Measurements from ENCODE around the gene CT45A10. TPM values are rescaled to one million over a fixed set of nuclear protein-coding genes. Genes with fewer than 3 reads are reported as not detected.
A peak's percentile ranks its signal among the peaks of the same experiment; 100 is the strongest.
"Not testable (repeated sequence)": the region's sequence is repeated elsewhere in the genome, so short reads cannot be mapped to it uniquely, and the experiment has no call there.

The CT45A10 gene
- total and polyA plus RNA-seq, 11 donors, result not detected

DNA sequence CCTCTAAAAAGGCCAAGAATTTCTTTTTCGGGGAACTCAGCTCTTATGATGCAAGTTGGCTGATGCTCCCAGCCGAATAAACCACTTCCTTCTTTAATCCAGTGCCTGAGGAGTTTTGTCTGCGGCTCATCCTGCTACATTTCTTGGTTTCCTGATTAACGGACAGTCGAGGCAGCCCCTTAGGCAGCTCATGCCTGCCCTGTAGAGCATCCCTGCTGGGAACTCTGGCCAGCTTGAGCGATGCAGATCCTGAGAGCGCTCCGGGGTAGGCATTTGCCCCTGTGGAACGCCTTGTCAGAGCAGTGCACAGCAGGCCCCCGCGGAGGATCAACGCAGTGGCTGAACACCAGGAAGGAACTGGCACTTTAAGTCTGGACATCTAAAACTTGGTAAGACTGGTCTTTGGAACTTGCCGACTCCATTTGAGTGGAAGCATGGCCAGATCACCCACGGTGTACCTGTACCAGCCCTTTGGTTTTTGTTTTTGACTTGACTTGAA lies 3.1 kb downstream of the CT45A10 start:
- no peak for TF ChIP-seq POLR2A (IDR thresholded peaks at IDR 0.05)
- TF ChIP-seq, protein P1, sequence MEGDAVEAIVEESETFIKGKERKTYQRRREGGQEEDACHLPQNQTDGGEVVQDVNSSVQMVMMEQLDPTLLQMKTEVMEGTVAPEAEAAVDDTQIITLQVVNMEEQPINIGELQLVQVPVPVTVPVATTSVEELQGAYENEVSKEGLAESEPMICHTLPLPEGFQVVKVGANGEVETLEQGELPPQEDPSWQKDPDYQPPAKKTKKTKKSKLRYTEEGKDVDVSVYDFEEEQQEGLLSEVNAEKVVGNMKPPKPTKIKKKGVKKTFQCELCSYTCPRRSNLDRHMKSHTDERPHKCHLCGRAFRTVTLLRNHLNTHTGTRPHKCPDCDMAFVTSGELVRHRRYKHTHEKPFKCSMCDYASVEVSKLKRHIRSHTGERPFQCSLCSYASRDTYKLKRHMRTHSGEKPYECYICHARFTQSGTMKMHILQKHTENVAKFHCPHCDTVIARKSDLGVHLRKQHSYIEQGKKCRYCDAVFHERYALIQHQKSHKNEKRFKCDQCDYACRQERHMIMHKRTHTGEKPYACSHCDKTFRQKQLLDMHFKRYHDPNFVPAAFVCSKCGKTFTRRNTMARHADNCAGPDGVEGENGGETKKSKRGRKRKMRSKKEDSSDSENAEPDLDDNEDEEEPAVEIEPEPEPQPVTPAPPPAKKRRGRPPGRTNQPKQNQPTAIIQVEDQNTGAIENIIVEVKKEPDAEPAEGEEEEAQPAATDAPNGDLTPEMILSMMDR (IDR thresholded peaks at IDR 0.05), result no peak
- Histone ChIP-seq H3K27me3 (no peaks in the 10 kb centered on the region), H3K27ac (no peak overlapping the region), H3K4me1 (no peaks in the 10 kb centered on the region), H3K4me3 (no peak overlapping the region), H3K9me3 (peaks cover 0 to 4% (median 0%) of the 10 kb centered on the region in 12 donors), H3K36me3 (no peaks in the 10 kb centered on the region)
- DNase-seq (no peak), ATAC-seq (no peak)
- intact Hi-C loops (cut with DNase I), result no loop called here
- WGBS, 4 donors, result 85 to 90% (median 86%) methylated on average over 12 to 14 of the region's 14 CpGs

- TF ChIP-seq, protein P1 (IDR thresholded peaks at IDR 0.05), result peak in 1 of 12 donors; percentile 6
- H3K36me3 ChIP-seq; H3K27me3 ChIP-seq; DNase-seq; ATAC-seq; H3K9me3 ChIP-seq; H3K27ac ChIP-seq; H3K4me3 ChIP-seq; intact Hi-C loops (cut with DNase I); H3K4me1 ChIP-seq: not testable (repeated sequence)
- WGBS, 4 donors, result 63 to 79% (median 73%) methylated on average over 5 to 14 of the region's 15 CpGs
Observed at GRCh38 chrX:135888976-135889375, 4.3 kb downstream of the CT45A10 start.

GRCh38 chrX:135888230-135888629 lies 5.0 kb downstream of the CT45A10 start:
- DNase-seq, result peak in 1 of 5 donors; percentile 37
- H3K27ac ChIP-seq; H3K27me3 ChIP-seq; H3K9me3 ChIP-seq; intact Hi-C loops (cut with DNase I); H3K4me1 ChIP-seq; H3K4me3 ChIP-seq; ATAC-seq; H3K36me3 ChIP-seq: not testable (repeated sequence)
- 81 to 91% (median 90%) methylated on average over 9 to 12 of the region's 18 CpGs for WGBS, 4 donors

DNA sequence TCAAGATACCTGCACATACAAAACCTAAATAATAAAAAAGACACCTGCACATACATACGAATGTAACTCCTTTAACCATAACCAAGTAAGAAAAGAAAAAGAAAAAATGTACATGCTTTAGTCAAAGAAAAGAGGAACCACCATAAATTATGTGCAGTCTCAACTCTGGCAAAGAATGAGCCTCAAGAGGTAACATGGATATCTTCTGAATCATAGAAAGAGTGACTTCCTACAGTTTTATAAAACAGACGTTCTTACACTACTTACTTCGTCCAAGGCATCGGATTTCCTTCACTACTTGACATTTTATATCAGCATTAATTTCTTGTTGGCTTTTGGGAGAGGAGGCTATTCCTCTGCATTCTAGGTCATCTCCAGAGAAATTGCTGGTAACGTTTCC lies 10.5 kb downstream of the CT45A10 start:
- 54 to 70% (median 65%) methylated on average over 4 to 5 of the region's 5 CpGs for WGBS, 4 donors

DNA sequence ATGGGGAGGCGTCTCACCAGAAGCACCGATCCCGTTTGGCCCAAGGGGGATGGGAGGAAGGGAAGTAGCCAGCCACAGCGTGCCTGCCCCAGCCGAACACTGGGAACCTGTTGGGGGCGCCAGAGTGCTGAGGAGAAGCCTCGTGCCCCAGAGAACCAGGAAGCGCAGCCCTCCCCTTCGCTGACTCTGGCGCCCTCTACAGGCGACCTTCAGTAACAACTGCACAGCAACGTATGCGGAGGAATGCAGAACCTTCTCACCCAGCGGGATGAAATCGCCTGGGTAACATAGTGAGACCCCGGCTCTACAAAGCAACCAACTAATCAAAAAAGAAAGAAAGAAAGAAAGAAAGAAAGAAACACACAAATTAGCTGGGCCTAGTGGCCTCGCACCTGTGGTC lies 21.5 kb downstream of the CT45A10 start, which contains the start of gene CT45A9:
Gene CT45A9, minus strand, starts transcription at position 101 of the 400 bp plus-strand sequence. CDS start 3,751 bp downstream, outside the sequence.
- intact Hi-C loops (cut with DNase I); H3K27me3 ChIP-seq; ATAC-seq; H3K36me3 ChIP-seq; H3K4me3 ChIP-seq; H3K9me3 ChIP-seq; DNase-seq; H3K27ac ChIP-seq; H3K4me1 ChIP-seq: not testable (repeated sequence)
- WGBS, 4 donors, result no CpG with 5 or more reads among the region's 17 CpGs

More for the DNA sequence above, 10.5 kb downstream of the CT45A10 start:
- H3K4me3 ChIP-seq; DNase-seq; ATAC-seq; intact Hi-C loops (cut with DNase I); H3K27me3 ChIP-seq; H3K36me3 ChIP-seq; H3K27ac ChIP-seq; H3K4me1 ChIP-seq; H3K9me3 ChIP-seq: not testable (repeated sequence)

- no CpG with 5 or more reads among the region's 17 CpGs for WGBS, 4 donors
- H3K27ac ChIP-seq; H3K4me1 ChIP-seq; H3K27me3 ChIP-seq; ATAC-seq; H3K9me3 ChIP-seq; intact Hi-C loops (cut with DNase I); DNase-seq; H3K4me3 ChIP-seq; H3K36me3 ChIP-seq: not testable (repeated sequence)
Observed at GRCh38 chrX:135854438-135854837, 38.8 kb downstream of the CT45A10 start, which contains the start of gene CT45A8. Gene CT45A8, minus strand, starts transcription at chrX:135854538. Its CDS starts 3,755 bp downstream, at chrX:135850783.

DNA sequence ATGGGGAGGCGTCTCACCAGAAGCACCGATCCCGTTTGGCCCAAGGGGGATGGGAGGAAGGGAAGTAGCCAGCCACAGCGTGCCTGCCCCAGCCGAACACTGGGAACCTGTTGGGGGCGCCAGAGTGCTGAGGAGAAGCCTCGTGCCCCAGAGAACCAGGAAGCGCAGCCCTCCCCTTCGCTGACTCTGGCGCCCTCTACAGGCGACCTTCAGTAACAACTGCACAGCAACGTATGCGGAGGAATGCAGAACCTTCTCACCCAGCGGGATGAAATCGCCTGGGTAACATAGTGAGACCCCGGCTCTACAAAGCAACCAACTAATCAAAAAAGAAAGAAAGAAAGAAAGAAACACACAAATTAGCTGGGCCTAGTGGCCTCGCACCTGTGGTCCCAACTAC lies 56.1 kb downstream of the CT45A10 start, which contains the start of gene CT45A7:
Gene CT45A7, minus strand, starts transcription at position 101 of the 400 bp plus-strand sequence. CDS start 3,747 bp downstream, outside the sequence.
- intact Hi-C loops (cut with DNase I); ATAC-seq; H3K9me3 ChIP-seq; H3K4me3 ChIP-seq; H3K27me3 ChIP-seq; DNase-seq; H3K36me3 ChIP-seq; H3K4me1 ChIP-seq; H3K27ac ChIP-seq: not testable (repeated sequence)
- WGBS, 4 donors, result no CpG with 5 or more reads among the region's 17 CpGs
